Astrocyte (in vitro differentiated cells and primary cell): ENCODE measurements around the gene CALCR. TPM values are rescaled to one million over a fixed set of nuclear protein-coding genes. Genes with fewer than 3 reads are reported as not detected.

Experiments
- DNase-seq: peaks from one replicate; pipeline ENCODE4 v3.0.0-alpha.2; 2010; ENCODE audit warnings: low read depth
- FAIRE-seq: peaks from 2 replicates; lab custom pipeline; 2011; peaks lifted over from hg19 to GRCh38; lab: Jason Lieb, UNC
- H2AFZ ChIP-seq: 2 replicates; pipeline ENCODE4 v1.6.0; 2012; ENCODE audit warnings: low read depth, low read length, inconsistent platforms
- H3K27ac ChIP-seq: 2 replicates; pipeline ENCODE4 v1.5.1; 2011; ENCODE audit warnings: low read depth, low read length, inconsistent platforms
- H3K27me3 ChIP-seq: 2 replicates; pipeline ENCODE4 v1.6.0; 2011; ENCODE audit warnings: low read length, inconsistent platforms; ENCODE audit not compliant: insufficient read depth
- H3K36me3 ChIP-seq: 2 replicates; pipeline ENCODE4 v1.5.1; 2011; ENCODE audit warnings: low read length, inconsistent platforms; ENCODE audit not compliant: insufficient read depth
- H3K4me1 ChIP-seq: 2 replicates; pipeline ENCODE4 v1.5.1; 2011; ENCODE audit warnings: low read length, inconsistent platforms; ENCODE audit not compliant: insufficient read depth
- H3K4me2 ChIP-seq: 2 replicates; pipeline ENCODE4 v1.6.0; 2012; ENCODE audit warnings: low read length, inconsistent platforms
- H3K4me3 ChIP-seq: 2 replicates; pipeline ENCODE4 v1.5.1; 2011; ENCODE audit warnings: low read depth, mild to moderate bottlenecking, low read length, inconsistent platforms; ENCODE audit not compliant: insufficient read depth
- H3K79me2 ChIP-seq: 2 replicates; pipeline ENCODE4 v1.6.0; 2012; ENCODE audit warnings: mild to moderate bottlenecking, low read length, inconsistent platforms; ENCODE audit not compliant: insufficient read depth
- H3K9ac ChIP-seq: 2 replicates; pipeline ENCODE4 v1.6.0; 2012; ENCODE audit warnings: mild to moderate bottlenecking, low read length, inconsistent platforms
- H3K9me3 ChIP-seq: 2 replicates; pipeline ENCODE4 v1.5.1; 2012; ENCODE audit warnings: low read depth, mild to moderate bottlenecking, low read length, inconsistent platforms; ENCODE audit not compliant: insufficient read depth
- H4K20me1 ChIP-seq: 2 replicates; pipeline ENCODE4 v1.6.0; 2012; ENCODE audit warnings: low read length, inconsistent platforms; ENCODE audit not compliant: insufficient read depth
- H3K27ac Mint-ChIP-seq: one replicate; pipeline ENCODE4 v1.8.0; 2021; ENCODE audit warnings: mild to moderate bottlenecking, mixed read lengths; ENCODE audit not compliant: unreplicated experiment
- H3K27me3 Mint-ChIP-seq: one replicate; pipeline ENCODE4 v1.8.0; 2021; ENCODE audit warnings: low read depth, mixed read lengths; ENCODE audit not compliant: unreplicated experiment
- H3K36me3 Mint-ChIP-seq: one replicate; pipeline ENCODE4 v1.8.0; 2021; ENCODE audit warnings: low read depth, mixed read lengths; ENCODE audit not compliant: unreplicated experiment
- H3K4me1 Mint-ChIP-seq: one replicate; pipeline ENCODE4 v1.8.0; 2021; ENCODE audit warnings: low read depth, mixed read lengths; ENCODE audit not compliant: unreplicated experiment
- H3K4me3 Mint-ChIP-seq: one replicate; pipeline ENCODE4 v1.8.0; 2021; ENCODE audit warnings: mild to moderate bottlenecking, moderate library complexity, mixed read lengths; ENCODE audit not compliant: unreplicated experiment
- H3K9me3 Mint-ChIP-seq: one replicate; pipeline ENCODE4 v1.8.0; 2021; ENCODE audit warnings: mild to moderate bottlenecking, mixed read lengths; ENCODE audit not compliant: unreplicated experiment
- CTCF ChIP-seq: IDR thresholded peaks from 2 replicates; pipeline ENCODE4 v1.5.1; 2011; ENCODE audit warnings: low read depth, mild to moderate bottlenecking, inconsistent platforms, low read length, moderate library complexity; ENCODE audit not compliant: insufficient read depth
- EZH2 ChIP-seq: IDR thresholded peaks from 2 replicates; pipeline ENCODE4 v1.6.1; 2012; ENCODE audit warnings: mild to moderate bottlenecking, low read length, inconsistent platforms; ENCODE audit not compliant: insufficient read depth
- total RNA-seq: library from RNA; stranded (reverse); gene quantifications from 2 replicates; pipeline ENCODE4 v1.2.1, GENCODE V29; 2021

CALCR gene
- total RNA-seq, 1 donor from 2014 or later: 5.4 TPM

DNA sequence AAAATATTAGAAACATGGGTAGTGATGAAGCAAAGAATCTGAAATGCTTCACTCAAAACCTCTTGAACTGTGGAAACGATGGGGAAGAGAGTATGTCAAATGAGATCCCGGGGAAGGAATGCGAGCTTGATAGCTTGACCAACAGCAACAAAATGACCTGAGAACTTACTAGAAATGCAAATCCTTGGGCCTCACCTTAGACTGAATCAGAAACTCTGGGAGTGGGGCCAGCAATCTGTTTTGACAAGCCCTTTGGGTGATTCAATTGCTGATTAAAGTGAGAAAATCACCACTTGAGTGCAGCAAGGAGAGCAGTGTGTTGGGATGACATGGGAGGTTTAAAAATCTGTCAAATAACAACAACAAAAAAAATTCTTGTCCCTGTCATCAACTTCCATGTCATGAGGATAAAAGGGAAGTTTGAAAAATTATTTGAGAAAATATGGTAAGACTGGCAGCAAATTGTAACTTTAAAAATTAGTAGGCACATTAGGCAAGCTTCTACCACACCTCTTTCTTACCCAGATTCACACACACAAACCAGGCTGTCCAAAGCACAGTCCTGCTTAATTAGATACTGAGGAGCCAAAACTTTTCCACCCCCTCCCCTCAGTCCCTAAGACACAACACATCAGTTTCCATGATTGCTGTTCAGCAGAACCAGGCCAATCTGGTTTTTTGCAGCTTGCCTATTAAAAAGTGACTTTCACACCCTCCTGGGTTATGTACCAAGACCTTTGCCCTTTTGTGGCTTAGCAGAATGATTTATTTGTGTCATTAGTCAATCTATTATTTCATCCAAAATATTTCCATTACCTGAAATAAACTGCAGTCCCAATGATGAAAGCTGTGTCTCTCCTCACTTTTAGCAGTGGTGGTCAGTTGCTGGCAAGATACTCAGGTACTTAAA lies 15.6 kb downstream of the CALCR start:
- Histone ChIP-seq H2AFZ (no peak overlapping the region), H3K36me3 (no peaks in the 10 kb centered on the region), H4K20me1 (no peaks in the 10 kb centered on the region), H3K79me2 (no peaks in the 10 kb centered on the region), H3K9me3 (no peaks in the 10 kb centered on the region), H3K4me3 (no peak overlapping the region), H3K9ac (no peak overlapping the region), H3K4me2 (no peak overlapping the region), H3K4me1 (no peaks in the 10 kb centered on the region), H3K27me3 (peaks cover 3% of the 10 kb centered on the region), H3K27ac (no peak overlapping the region)
- no peaks in the 10 kb centered on the region for H3K36me3 Mint-ChIP-seq
- H3K27ac Mint-ChIP-seq: peak overlapping the region; percentile 80
- no peaks in the 10 kb centered on the region for H3K27me3 Mint-ChIP-seq
- DNase-seq (peak; percentile 22), FAIRE-seq (no peak)
- no peaks in the 10 kb centered on the region for H3K9me3 Mint-ChIP-seq
- peaks cover 13% of the 10 kb centered on the region for H3K4me1 Mint-ChIP-seq
- H3K4me3 Mint-ChIP-seq: no peak overlapping the region
- TF ChIP-seq CTCF (no peak), EZH2 (no peak)

GRCh38 chr7:93551931-93552330 lies 22.6 kb downstream of the CALCR start:
- no peaks in the 10 kb centered on the region for H3K36me3 Mint-ChIP-seq
- no peaks in the 10 kb centered on the region for H4K20me1 ChIP-seq
- no peak for FAIRE-seq

More at GRCh38 chr7:93551931-93552330, 22.6 kb downstream of the CALCR start:
- H3K79me2 ChIP-seq: no peaks in the 10 kb centered on the region
- no peak overlapping the region for H2AFZ ChIP-seq
- no peaks in the 10 kb centered on the region for H3K9me3 ChIP-seq
- H3K27me3 Mint-ChIP-seq: no peaks in the 10 kb centered on the region
- H3K36me3 ChIP-seq: no peaks in the 10 kb centered on the region
- H3K27me3 ChIP-seq: peaks cover 8% of the 10 kb centered on the region
- peaks cover 15% of the 10 kb centered on the region for H3K4me1 Mint-ChIP-seq
- no peaks in the 10 kb centered on the region for H3K9me3 Mint-ChIP-seq
- no peak overlapping the region for H3K27ac ChIP-seq
- no peak overlapping the region for H3K4me2 ChIP-seq
- TF ChIP-seq CTCF (no peak), EZH2 (no peak)
- DNase-seq: no peak
- no peak overlapping the region for H3K4me3 Mint-ChIP-seq
- H3K4me1 ChIP-seq: no peaks in the 10 kb centered on the region
- H3K27ac Mint-ChIP-seq: no peak overlapping the region
- no peak overlapping the region for H3K9ac ChIP-seq
- no peak overlapping the region for H3K4me3 ChIP-seq
